GM12875 (cell line): ENCODE results near the gene CALML6.

Experiments used
- H3K4me3 ChIP-seq: one replicate; pipeline ENCODE4 v1.5.1; 2011; ENCODE audit warnings: low read depth, low read length, control low read depth
- TF ChIP-seq, protein P1 (sequence below): IDR thresholded peaks from 2 replicates; pipeline ENCODE4 v1.5.1; 2011; ENCODE audit warnings: low read depth, mild to moderate bottlenecking, control low read depth, inconsistent platforms, low read length, moderate library complexity, borderline replicate concordance; ENCODE audit not compliant: insufficient read depth

The CALML6 gene

DNA sequence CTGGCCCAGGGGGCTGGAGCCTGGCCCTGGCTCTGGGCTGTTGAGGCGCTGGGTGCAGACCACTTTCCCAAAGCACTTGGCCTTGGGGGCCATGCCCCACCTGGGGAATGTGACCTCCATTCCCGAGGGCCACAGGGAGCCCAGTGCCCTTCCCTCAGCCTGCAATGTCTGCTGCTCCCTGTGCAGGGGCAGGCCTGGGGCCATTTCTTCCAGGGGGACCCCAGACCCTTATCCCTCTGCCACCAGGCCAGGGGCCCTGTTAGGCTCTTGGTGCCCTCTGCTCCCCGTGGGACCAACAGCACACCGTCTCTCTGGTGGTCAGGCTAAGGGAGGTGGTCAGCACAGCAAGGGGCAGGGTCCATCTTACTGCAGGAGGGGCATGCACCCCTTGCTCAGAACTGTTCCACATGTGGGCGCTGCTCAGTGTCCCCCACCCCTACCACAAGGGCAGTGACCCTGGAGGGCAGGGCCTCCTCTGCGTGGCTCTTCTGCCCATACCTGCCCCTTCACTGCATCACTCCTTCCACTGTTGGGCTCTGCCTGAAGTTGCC, 5.1 kb downstream of the CALML6 start:
- H3K4me3 ChIP-seq: no peak overlapping the region
- TF ChIP-seq, protein P1, sequence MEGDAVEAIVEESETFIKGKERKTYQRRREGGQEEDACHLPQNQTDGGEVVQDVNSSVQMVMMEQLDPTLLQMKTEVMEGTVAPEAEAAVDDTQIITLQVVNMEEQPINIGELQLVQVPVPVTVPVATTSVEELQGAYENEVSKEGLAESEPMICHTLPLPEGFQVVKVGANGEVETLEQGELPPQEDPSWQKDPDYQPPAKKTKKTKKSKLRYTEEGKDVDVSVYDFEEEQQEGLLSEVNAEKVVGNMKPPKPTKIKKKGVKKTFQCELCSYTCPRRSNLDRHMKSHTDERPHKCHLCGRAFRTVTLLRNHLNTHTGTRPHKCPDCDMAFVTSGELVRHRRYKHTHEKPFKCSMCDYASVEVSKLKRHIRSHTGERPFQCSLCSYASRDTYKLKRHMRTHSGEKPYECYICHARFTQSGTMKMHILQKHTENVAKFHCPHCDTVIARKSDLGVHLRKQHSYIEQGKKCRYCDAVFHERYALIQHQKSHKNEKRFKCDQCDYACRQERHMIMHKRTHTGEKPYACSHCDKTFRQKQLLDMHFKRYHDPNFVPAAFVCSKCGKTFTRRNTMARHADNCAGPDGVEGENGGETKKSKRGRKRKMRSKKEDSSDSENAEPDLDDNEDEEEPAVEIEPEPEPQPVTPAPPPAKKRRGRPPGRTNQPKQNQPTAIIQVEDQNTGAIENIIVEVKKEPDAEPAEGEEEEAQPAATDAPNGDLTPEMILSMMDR: no peak

DNA sequence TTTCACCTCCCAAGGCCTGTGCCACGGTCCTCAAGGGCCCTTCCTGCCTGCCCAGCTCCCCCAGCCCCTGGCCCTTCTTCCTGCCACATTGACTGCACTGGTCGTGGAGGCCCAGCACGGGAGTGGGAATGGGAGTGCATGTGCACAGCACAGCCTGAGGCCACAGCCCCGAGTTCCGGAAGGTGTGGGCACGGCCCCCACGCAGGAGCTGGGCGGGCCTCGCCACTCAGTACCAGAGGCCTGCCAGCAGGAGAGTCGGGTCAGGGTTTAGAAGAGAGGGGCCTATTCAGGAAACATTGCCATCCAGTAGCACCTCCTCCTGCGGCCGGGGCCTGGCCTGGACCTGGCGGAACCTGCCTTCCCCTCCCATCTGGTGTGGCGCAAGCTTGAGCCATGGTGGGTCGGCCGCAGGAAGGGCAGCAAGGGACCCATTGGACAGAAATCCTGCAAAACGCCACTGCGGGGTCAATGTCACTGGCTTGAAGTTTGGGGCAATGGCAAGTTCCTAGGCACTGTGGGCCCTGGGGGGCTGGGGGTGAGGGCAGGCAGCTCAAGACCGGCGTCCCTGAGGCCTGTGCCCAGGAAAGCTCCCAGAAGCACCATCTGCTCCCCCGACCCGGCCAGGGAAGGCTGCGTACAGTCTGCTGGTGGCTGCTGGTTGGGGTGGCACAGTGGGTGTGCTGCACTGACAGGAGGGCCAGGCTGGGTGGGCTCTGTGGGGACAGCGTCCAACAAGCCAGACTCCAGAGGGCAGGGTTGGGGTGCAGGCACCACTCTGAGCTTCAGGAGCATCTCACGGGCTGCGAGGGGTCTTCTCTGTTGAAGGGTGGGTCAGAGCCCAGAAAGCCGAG, 5.8 kb downstream of the CALML6 start:
- TF ChIP-seq, protein P1: no peak
- no peak overlapping the region for H3K4me3 ChIP-seq

DNA sequence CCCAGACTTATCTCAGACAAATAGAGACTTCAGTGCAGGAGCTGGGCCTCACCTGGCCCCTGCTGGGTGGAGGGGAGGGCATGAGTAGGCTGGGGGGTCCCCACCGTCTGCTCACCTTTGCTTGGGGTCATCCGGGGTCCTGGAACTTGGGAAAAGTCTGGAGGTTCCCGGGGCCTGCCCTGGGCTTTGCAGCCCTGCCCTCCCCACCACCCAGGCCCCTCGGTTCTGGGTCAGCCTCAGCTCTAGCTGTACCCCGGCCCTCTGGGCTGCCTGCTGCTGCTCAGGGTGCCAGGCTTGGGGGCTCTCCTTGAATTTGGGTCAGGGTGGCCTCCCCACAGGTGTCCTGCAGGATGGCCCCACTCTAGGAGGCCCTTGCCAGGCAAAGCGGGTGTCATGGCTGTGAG, 6.4 kb downstream of the CALML6 start:
- H3K4me3 ChIP-seq: no peak overlapping the region
- TF ChIP-seq, protein P1: no peak

DNA sequence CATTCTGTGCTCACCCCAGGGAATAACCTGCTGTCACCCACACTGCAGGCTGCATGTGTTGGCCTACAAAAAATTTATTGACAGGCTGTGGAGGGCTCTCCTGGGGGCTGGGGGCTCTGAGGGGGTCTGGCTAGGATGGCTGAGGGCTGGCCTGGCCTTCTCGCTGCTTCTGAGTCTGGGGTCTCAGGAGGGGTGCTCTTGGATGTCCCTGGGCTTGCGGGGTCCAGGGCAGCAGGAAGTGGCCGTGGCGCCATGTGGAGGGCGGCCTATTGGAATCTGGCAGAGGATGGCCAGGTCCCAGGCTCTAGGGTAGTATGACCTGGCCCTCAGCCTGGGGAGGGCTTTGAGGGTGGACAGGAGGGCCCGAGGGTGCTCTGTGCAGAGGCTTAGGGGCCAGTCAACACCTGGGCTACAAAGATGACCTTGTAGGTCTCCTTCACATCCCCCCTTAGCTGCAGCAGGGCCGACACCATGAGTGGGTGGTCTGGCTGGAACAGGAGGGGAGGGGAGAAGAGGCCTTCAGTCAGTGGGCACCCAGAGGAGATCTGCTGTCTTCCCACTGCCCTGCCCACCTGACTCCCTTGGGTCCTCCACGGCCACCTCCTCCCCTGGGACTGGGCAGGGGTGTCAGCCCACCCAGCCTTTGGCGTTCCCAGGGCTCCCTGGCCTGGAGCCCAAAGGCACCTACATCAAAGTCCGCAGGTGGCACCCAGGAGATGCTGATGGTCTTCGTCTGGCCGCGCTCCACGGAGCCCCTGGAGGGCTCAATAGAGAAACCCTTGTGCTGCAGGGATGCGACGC, 7.0 kb downstream of the CALML6 start:
- no peak overlapping the region for H3K4me3 ChIP-seq
- TF ChIP-seq, protein P1: no peak

DNA sequence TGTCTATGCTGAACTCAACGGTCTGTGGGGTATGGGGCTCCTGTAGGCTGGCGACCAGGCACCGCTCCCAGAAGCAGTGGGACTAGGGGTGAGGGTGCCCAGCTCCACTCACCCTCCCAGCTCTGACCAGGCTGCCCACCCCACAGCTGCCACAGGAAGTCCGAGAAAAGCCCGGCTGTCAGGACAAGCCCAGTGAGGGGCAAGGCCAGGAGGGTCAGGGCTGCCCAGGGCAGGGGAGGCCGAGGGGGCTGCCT, 7.6 kb downstream of the CALML6 start:
- TF ChIP-seq, protein P1: no peak
- no peak overlapping the region for H3K4me3 ChIP-seq

DNA sequence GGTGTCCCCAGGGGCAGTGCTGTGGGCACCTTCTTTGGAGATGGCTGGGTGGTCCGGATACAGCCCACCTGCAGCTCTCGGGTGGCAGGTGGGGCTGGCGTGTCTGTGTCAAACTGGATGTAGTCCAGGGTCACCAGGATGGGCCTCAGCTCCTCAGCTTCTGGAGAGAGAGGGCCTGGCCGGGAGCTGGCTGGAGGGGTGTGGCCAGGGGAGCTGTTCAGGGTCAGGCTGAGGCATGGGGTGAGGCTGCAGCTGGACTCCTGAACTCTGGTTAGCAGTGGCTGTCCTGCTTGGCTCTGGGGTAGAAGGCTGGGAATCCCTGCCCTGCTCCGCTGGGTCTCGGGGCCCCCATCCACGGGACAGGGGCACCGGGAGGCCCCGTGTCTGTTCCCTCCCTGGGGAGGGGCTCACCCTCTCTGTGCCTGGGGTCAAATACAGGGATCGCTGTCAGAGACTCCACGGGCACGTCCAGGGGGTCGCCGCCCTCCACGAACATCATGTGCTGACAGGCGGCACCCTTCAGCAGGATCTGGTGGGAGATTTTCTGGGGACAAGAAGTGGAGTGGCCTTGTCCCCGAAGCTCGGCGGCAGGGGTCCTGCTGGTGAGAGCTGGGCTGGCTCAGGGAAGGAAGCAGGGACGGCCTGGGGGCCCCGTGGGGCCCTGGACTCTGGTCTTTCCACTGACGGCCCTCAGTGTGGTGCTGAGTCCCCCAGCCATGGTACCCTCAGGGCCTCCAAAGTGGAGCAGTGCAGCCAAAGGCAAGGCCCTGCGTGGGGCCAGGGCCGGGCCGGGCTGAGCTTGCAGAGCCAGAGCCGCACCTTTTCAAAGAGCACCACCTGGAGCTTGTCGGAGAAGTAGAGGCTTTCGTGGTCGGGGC, 8.1 kb downstream of the CALML6 start:
- H3K4me3 ChIP-seq: no peak overlapping the region
- TF ChIP-seq, protein P1: no peak
